Hindlimb muscle (tissue), 1 donor: Measurements from ENCODE around the gene AKR1D1. TPM values are rescaled to one million over a fixed set of nuclear protein-coding genes. Genes with fewer than 3 reads are reported as not detected.

Experiments used
- DNase-seq: peaks from one replicate; pipeline ENCODE4 v3.0.0-alpha.2; 2013
- polyA plus RNA-seq: library from polyadenylated mRNA; unstranded; fragments of 120-200 nt; gene quantifications from one replicate; pipeline ENCODE4 v1.2.1, GENCODE V29; 2013; ENCODE audit not compliant: insufficient read length

Gene AKR1D1
- polyA plus RNA-seq, 1 donor, result not detected

DNA sequence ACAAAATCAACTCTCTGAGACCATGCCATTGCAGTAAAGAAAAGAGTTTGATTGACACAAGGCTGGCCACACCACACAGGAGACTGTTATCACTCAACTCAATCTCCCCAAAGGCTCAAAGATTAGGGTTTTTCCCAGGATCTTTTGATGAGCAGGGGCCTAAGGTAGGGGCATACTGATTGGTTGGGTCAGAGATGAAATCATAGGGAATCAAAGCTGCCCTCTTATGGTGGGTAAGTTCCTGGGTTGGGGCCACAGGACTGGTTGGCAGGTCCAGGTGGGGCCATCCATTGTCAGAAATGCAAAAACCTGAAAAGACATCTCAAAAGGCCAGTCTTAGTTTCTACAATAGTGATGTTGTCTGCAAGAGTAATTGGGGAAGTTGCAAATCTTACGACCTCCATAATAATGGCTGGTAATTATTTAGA lies 91.6 kb downstream of the AKR1D1 start:
- DNase-seq, result no peak

Other genes starting within 250 kb of the AKR1D1 start
- gene DGKI, start 229.5 kb upstream of the AKR1D1 start, polyA plus RNA-seq, result 0.61 TPM
- 32.3 TPM for gene CREB3L2, start 74.4 kb upstream of the AKR1D1 start, polyA plus RNA-seq